Skeletal muscle tissue (tissue), 4 donors: ENCODE results near the gene ENSA. TPM values are rescaled to one million over a fixed set of nuclear protein-coding genes. Genes with fewer than 3 reads are reported as not detected.
"Not testable (repeated sequence)": the region's sequence is repeated elsewhere in the genome, so short reads cannot be mapped to it uniquely, and the experiment has no call there.

Experiments used
- H3K27ac ChIP-seq: one replicate; pipeline ENCODE4 v1.7.0; 2013; ENCODE audit warnings: mild to moderate bottlenecking, low read depth, low read length, inconsistent platforms
- H3K27me3 ChIP-seq, 3 donors: one replicate each; pipeline ENCODE4 v1.7.0; 2013; ENCODE audit warnings: low read length in 3 of 3; ENCODE audit not compliant: control insufficient read depth in 3 of 3, insufficient read depth in 3 of 3
- H3K36me3 ChIP-seq, 3 donors: one replicate each; pipeline ENCODE4 v1.7.0; 2013; ENCODE audit warnings: low read length in 3 of 3; ENCODE audit not compliant: control insufficient read depth in 3 of 3, insufficient read depth in 3 of 3
- H3K4me1 ChIP-seq, 3 donors: one replicate each; pipeline ENCODE4 v1.7.0; 2013; ENCODE audit warnings: low read length in 3 of 3, mild to moderate bottlenecking in 3 of 3; ENCODE audit not compliant: control insufficient read depth in 3 of 3, insufficient read depth in 3 of 3
- H3K4me3 ChIP-seq, 3 donors: one replicate each; pipeline ENCODE4 v1.7.0; 2013; ENCODE audit warnings: low read length in 3 of 3
- H3K9ac ChIP-seq, 3 donors: one replicate each; pipeline ENCODE4 v1.7.0; 2013; ENCODE audit warnings: low read length in 3 of 3, mild to moderate bottlenecking in 3 of 3, moderate library complexity in 2 of 3, low read depth in 1 of 3
- H3K9me3 ChIP-seq, 3 donors: one replicate each; pipeline ENCODE4 v1.7.0; 2013; ENCODE audit warnings: low read length in 3 of 3; ENCODE audit not compliant: control insufficient read depth in 3 of 3
- total RNA-seq: library from RNA; depleted of rRNA; stranded (reverse); fragments of >200 nt; gene quantifications from one replicate; pipeline ENCODE4 v1.2.3, GENCODE V29; 2014
- donor health status: Osteomylitis.

The ENSA gene
- total RNA-seq, 1 donor from 2014 or later, result 63.7 TPM

- H3K27ac ChIP-seq, result peak overlapping the region; percentile 100
- H3K9ac ChIP-seq, result peak overlapping the region; percentile 97 to 100 (median 100)
- no peaks in the 10 kb centered on the region for H3K27me3 ChIP-seq
- H3K4me3 ChIP-seq, result peak overlapping the region; percentile 93 to 97 (median 96)
- H3K4me1 ChIP-seq, result peaks cover 25 to 46% (median 26%) of the 10 kb centered on the region in 3 donors
- no peaks in the 10 kb centered on the region for H3K9me3 ChIP-seq
- peaks cover 15 to 55% (median 50%) of the 10 kb centered on the region in 3 donors for H3K36me3 ChIP-seq
Observed at GRCh38 chr1:150577557-150578271, 51.7 kb downstream of the ENSA start.

GRCh38 chr1:150576794-150577556, 52.4 kb downstream of the ENSA start:
- Histone ChIP-seq H3K9me3 (no peaks in the 10 kb centered on the region), H3K27me3 (no peaks in the 10 kb centered on the region), H3K27ac (peak overlapping the region; percentile 100), H3K4me1 (peaks cover 26 to 49% (median 28%) of the 10 kb centered on the region in 3 donors), H3K4me3 (peak overlapping the region; percentile 93 to 97 (median 96)), H3K36me3 (peaks cover 15 to 55% (median 50%) of the 10 kb centered on the region in 3 donors), H3K9ac (peak overlapping the region; percentile 97 to 100 (median 100))

- H3K9ac ChIP-seq, result peak overlapping the region; percentile 97 to 100 (median 100)
- H3K27ac ChIP-seq, result peak overlapping the region; percentile 100
- no peaks in the 10 kb centered on the region for H3K9me3 ChIP-seq
- H3K36me3 ChIP-seq, result peaks cover 15 to 55% (median 50%) of the 10 kb centered on the region in 3 donors
- H3K27me3 ChIP-seq, result no peaks in the 10 kb centered on the region
- peaks cover 28 to 51% (median 31%) of the 10 kb centered on the region in 3 donors for H3K4me1 ChIP-seq
- peak overlapping the region; percentile 93 to 97 (median 96) for H3K4me3 ChIP-seq
Observed at GRCh38 chr1:150576367-150576711, 53.1 kb downstream of the ENSA start.

- Histone ChIP-seq H3K4me3 (peak overlapping the region; percentile 93 to 97 (median 96)), H3K9ac (peak overlapping the region; percentile 97 to 100 (median 100)), H3K36me3 (peaks cover 17 to 59% (median 50%) of the 10 kb centered on the region in 3 donors), H3K27ac (peak overlapping the region; percentile 100), H3K27me3 (no peaks in the 10 kb centered on the region), H3K9me3 (no peaks in the 10 kb centered on the region), H3K4me1 (peaks cover 28 to 51% (median 37%) of the 10 kb centered on the region in 3 donors)
Observed at GRCh38 chr1:150575518-150576366, 53.7 kb downstream of the ENSA start.

GRCh38 chr1:150575072-150575489, 54.3 kb downstream of the ENSA start:
- no peaks in the 10 kb centered on the region for H3K27me3 ChIP-seq
- H3K36me3 ChIP-seq, result peaks cover 17 to 59% (median 50%) of the 10 kb centered on the region in 3 donors
- H3K4me1 ChIP-seq, result peaks cover 25 to 49% (median 36%) of the 10 kb centered on the region in 3 donors
- H3K4me3 ChIP-seq, result peak overlapping the region; percentile 93 to 97 (median 96)
- H3K9ac ChIP-seq, result peak overlapping the region; percentile 97 to 100 (median 100)
- no peaks in the 10 kb centered on the region for H3K9me3 ChIP-seq
- peak overlapping the region; percentile 100 for H3K27ac ChIP-seq

- Histone ChIP-seq H3K4me3 (peak overlapping the region; percentile 93 to 97 (median 96)), H3K27me3 (no peaks in the 10 kb centered on the region), H3K9ac (peak overlapping the region; percentile 97 to 100 (median 100)), H3K4me1 (peaks cover 31 to 52% (median 39%) of the 10 kb centered on the region in 3 donors), H3K36me3 (peaks cover 17 to 59% (median 50%) of the 10 kb centered on the region in 3 donors), H3K9me3 (no peaks in the 10 kb centered on the region), H3K27ac (peak overlapping the region; percentile 100)
Observed at GRCh38 chr1:150574260-150575071, 54.9 kb downstream of the ENSA start.

- Histone ChIP-seq H3K4me1 (peaks cover 39 to 59% (median 47%) of the 10 kb centered on the region in 3 donors), H3K9ac (peak overlapping the region; percentile 48 to 52 (median 50)), H3K36me3 (peaks cover 12 to 57% (median 46%) of the 10 kb centered on the region in 3 donors), H3K4me3 (peak overlapping the region in 2 of 3 donors; percentile 3 to 13), H3K27ac (peak overlapping the region; percentile 100)
- not testable (repeated sequence) for H3K9me3 ChIP-seq, H3K27me3 ChIP-seq
Observed at GRCh38 chr1:150573648-150574071, 55.8 kb downstream of the ENSA start.

GRCh38 chr1:150572918-150573647, 56.3 kb downstream of the ENSA start:
- H3K4me3 ChIP-seq, result peak overlapping the region; percentile 3 to 13 (median 4)

More at GRCh38 chr1:150572918-150573647, 56.3 kb downstream of the ENSA start:
- Histone ChIP-seq H3K9me3 (no peaks in the 10 kb centered on the region), H3K27me3 (no peaks in the 10 kb centered on the region), H3K36me3 (peaks cover 9 to 52% (median 41%) of the 10 kb centered on the region in 3 donors), H3K27ac (peak overlapping the region; percentile 100), H3K4me1 (peaks cover 45 to 65% (median 53%) of the 10 kb centered on the region in 3 donors), H3K9ac (peak overlapping the region; percentile 48 to 52 (median 50))
